Caco-2 (cell line): Measurements from ENCODE around the gene TATDN2. TPM values are rescaled to one million over a fixed set of nuclear protein-coding genes. Genes with fewer than 3 reads are reported as not detected.

ENCODE experiments used
- Bru-seq: library from RNA; stranded (reverse); fragments of 400-500 nt; gene quantifications from one replicate; lab custom pipeline; 2021; lab: Mats Ljungman, UMichigan
- BruChase-seq, 2 experiments: library from RNA; stranded (reverse); fragments of 400-500 nt; gene quantifications; one replicate each; lab custom pipeline; 2021; lab: Mats Ljungman, UMichigan
- BruUV-seq: library from RNA; stranded (reverse); fragments of 400-500 nt; replicated peaks from 2 replicates; lab custom pipeline; 2021; lab: Mats Ljungman, UMichigan
- CTCF ChIA-PET: fragments of 300-600 bp; sonication (Branson Sonifier 250); formaldehyde crosslinking; loops from one replicate; lab custom pipeline; 2022; ENCODE audit warnings: antibody characterized with exemption; lab: Charles Lee
- POLR2A ChIA-PET: fragments of 300-600 bp; sonication (Branson Sonifier 250); formaldehyde crosslinking; loops from one replicate; lab custom pipeline; 2022; ENCODE audit warnings: antibody characterized with exemption; lab: Charles Lee
- DNase-seq, 2 experiments: peaks; one replicate each; pipeline versions ENCODE4 v3.0.0 to v3.0.0-alpha.2; 2020 to 2022
- H3K27me3 ChIP-seq: replicated peaks from 2 replicates; pipeline ENCODE4 v1.6.0; 2011; ENCODE audit warnings: low read length; ENCODE audit not compliant: control insufficient read depth, insufficient read depth
- H3K36me3 ChIP-seq: 2 replicates; pipeline ENCODE4 v1.5.1; 2011; ENCODE audit warnings: low read length; ENCODE audit not compliant: control insufficient read depth, insufficient read depth
- H3K4me1 ChIP-seq: fragments of 250-450 bp; sonication (Bioruptor Pico); 2 replicates; pipeline ENCODE4 v1.5.1; 2020; ENCODE audit warnings: mild to moderate bottlenecking
- H3K4me3 ChIP-seq: 2 replicates; pipeline ENCODE4 v1.5.1; 2011; ENCODE audit warnings: low read depth, mild to moderate bottlenecking, control low read depth, low read length
- H3K9me3 ChIP-seq: fragments of 250-450 bp; sonication (Bioruptor Pico); 2 replicates; pipeline ENCODE4 v1.5.1; 2020; ENCODE audit warnings: mild to moderate bottlenecking, moderate library complexity
- H3K27ac Mint-ChIP-seq: one replicate; pipeline ENCODE4 v1.8.0; 2022; ENCODE audit warnings: mixed read lengths; ENCODE audit not compliant: unreplicated experiment
- H3K27me3 Mint-ChIP-seq: one replicate; pipeline ENCODE4 v1.8.0; 2022; ENCODE audit warnings: mixed read lengths; ENCODE audit not compliant: insufficient read depth, unreplicated experiment
- H3K36me3 Mint-ChIP-seq: one replicate; pipeline ENCODE4 v1.8.0; 2022; ENCODE audit warnings: mild to moderate bottlenecking, mixed read lengths; ENCODE audit not compliant: insufficient read depth, unreplicated experiment
- H3K4me1 Mint-ChIP-seq: one replicate; pipeline ENCODE4 v1.8.0; 2022; ENCODE audit warnings: low read depth, mixed read lengths; ENCODE audit not compliant: unreplicated experiment
- H3K4me3 Mint-ChIP-seq: one replicate; pipeline ENCODE4 v1.8.0; 2022; ENCODE audit warnings: mild to moderate bottlenecking, moderate library complexity, mixed read lengths; ENCODE audit not compliant: unreplicated experiment
- H3K9me3 Mint-ChIP-seq: one replicate; pipeline ENCODE4 v1.8.0; 2022; ENCODE audit warnings: mixed read lengths; ENCODE audit not compliant: unreplicated experiment
- intact Hi-C: fragments of 100-400 bp; cut with micrococcal nuclease; formaldehyde crosslinking; loops from one replicate; pipeline ENCODE4 v1.10.0; 2022; ENCODE audit not compliant: unreplicated experiment
- long read RNA-seq: library from polyadenylated mRNA; stranded (forward); transcript quantifications from one replicate; pipeline ENCODE4 v2.0.0, GENCODE V29; 2022
- total RNA-seq: library from RNA; stranded (reverse); gene quantifications from 2 replicates; pipeline ENCODE4 v1.2.3, GENCODE V29; 2022
- TF ChIP-seq, protein P1 (sequence below), 2 experiments: fragments of 200-600 bp in 1 of 2; IDR thresholded peaks; 1 replicate in 1 of 2; 2 replicates in 1 of 2; pipeline versions ENCODE4 v1.5.1 to v1.8.0; 2011 to 2022; ENCODE audit warnings: antibody characterized with exemption in 1 of 2, control low read depth in 1 of 2, inconsistent platforms in 1 of 2, low read depth in 1 of 2, low read length in 1 of 2, mild to moderate bottlenecking in 1 of 2, moderate library complexity in 1 of 2; ENCODE audit not compliant: insufficient read depth in 1 of 2, severe bottlenecking in 1 of 2, unreplicated experiment in 1 of 2

TATDN2 gene, protein sequence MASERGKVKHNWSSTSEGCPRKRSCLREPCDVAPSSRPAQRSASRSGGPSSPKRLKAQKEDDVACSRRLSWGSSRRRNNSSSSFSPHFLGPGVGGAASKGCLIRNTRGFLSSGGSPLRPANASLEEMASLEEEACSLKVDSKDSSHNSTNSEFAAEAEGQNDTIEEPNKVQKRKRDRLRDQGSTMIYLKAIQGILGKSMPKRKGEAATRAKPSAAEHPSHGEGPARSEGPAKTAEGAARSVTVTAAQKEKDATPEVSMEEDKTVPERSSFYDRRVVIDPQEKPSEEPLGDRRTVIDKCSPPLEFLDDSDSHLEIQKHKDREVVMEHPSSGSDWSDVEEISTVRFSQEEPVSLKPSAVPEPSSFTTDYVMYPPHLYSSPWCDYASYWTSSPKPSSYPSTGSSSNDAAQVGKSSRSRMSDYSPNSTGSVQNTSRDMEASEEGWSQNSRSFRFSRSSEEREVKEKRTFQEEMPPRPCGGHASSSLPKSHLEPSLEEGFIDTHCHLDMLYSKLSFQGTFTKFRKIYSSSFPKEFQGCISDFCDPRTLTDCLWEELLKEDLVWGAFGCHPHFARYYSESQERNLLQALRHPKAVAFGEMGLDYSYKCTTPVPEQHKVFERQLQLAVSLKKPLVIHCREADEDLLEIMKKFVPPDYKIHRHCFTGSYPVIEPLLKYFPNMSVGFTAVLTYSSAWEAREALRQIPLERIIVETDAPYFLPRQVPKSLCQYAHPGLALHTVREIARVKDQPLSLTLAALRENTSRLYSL
- total RNA-seq (29.3 and 32.1 TPM in 2 replicates), Bru-seq, nascent RNA (percentile 81 among the genes with signal in this experiment), BruChase-seq, experiment 1, labeled RNA remaining after a 2-hour chase (percentile 96 among the genes with signal in this experiment), BruChase-seq, experiment 2, labeled RNA remaining after a 6-hour chase (percentile 98 among the genes with signal in this experiment)
- long read RNA-seq, partial matches to known transcripts: 10 of 11 reads
- long read RNA-seq, other reads (novel, unspliced or antisense): 1 of 11 reads

DNA sequence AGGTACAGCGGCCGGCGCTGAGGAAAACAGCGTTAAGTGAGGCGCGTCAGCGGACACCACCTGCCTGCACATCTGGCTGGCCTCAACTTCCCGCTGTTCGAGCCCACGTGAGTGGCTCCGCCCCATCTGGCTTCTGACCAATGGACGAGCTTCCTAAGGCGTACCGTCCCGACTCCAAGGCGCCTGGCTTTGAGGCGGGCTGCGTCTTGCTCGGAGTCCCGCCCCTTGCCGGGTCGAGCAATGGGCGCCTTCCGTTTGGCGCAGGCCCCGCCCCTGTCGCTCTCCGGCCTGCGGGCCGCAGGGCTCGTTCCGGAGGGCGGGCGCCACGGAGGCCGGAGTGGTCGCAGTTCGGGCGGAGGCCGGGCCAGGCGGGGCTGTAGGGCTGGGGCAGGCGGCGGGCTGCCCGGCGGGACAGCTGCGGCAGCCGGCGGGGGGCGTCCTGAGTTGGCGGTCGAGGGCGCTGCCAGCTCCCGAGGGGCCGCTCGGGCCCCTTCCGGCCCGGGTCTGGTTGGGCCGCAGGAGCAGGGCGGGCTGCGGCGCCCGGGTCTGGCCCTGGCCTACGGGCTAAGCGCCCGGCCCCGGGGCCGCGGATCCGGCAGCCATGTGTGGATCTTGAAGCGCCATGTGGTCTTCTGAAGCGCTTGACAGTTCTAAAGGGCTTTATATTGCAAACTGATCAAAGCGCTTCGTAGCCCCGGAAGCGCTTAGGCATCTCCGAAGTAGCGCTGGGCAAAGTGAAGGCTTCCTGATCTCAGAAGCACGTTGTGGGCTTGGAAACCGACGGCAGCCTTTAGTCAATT lies at the start of gene TATDN2:
Gene TATDN2 (plus strand): TSS at position 276 of the 800 bp plus-strand sequence. CDS start 742 bp downstream, outside the sequence.
- intact Hi-C loops: loop anchor here (1.0 to 5.0 kb wide), 2 partner anchors 44 kb away; partner anchors contain the start of gene GHRL
- peak; percentile 95 to 97 for DNase-seq
- BruUV-seq: no TSS peak
- ChIA-PET CTCF (interaction anchor here (0.6 to 1.4 kb wide), 4 partner anchors 15 to 169 kb away, joined by 3 to 6 read pairs (median 4); no protein-coding TSS in a partner anchor), POLR2A (interaction anchor here (0.5 to 1.5 kb wide), 7 partner anchors 15 to 456 kb away, joined by 3 to 13 read pairs (median 5); partner anchors contain the start of genes ARPC4 and TADA3)
- peak within 1 kb of the TSS; percentile 92 for H3K4me3 Mint-ChIP-seq
- H3K27me3 ChIP-seq: no peaks in the 10 kb centered on the region
- peaks cover 10% of the 10 kb centered on the region for H3K9me3 Mint-ChIP-seq
- H3K27me3 Mint-ChIP-seq: no peaks in the 10 kb centered on the region
- no peaks in the 10 kb centered on the region; the same call in 1 of the 2 replicates for H3K36me3 ChIP-seq
- H3K4me1 Mint-ChIP-seq: peaks cover 5% of the 10 kb centered on the region
- peak within 1 kb of the TSS; percentile 92 for H3K27ac Mint-ChIP-seq
- H3K36me3 Mint-ChIP-seq: peaks cover 51% of the 10 kb centered on the region
- peaks cover 7% of the 10 kb centered on the region; the same call in 1 of the 2 replicates for H3K9me3 ChIP-seq
- TF ChIP-seq, protein P1, sequence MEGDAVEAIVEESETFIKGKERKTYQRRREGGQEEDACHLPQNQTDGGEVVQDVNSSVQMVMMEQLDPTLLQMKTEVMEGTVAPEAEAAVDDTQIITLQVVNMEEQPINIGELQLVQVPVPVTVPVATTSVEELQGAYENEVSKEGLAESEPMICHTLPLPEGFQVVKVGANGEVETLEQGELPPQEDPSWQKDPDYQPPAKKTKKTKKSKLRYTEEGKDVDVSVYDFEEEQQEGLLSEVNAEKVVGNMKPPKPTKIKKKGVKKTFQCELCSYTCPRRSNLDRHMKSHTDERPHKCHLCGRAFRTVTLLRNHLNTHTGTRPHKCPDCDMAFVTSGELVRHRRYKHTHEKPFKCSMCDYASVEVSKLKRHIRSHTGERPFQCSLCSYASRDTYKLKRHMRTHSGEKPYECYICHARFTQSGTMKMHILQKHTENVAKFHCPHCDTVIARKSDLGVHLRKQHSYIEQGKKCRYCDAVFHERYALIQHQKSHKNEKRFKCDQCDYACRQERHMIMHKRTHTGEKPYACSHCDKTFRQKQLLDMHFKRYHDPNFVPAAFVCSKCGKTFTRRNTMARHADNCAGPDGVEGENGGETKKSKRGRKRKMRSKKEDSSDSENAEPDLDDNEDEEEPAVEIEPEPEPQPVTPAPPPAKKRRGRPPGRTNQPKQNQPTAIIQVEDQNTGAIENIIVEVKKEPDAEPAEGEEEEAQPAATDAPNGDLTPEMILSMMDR (IDR thresholded peaks at IDR 0.05; ENCODE audit: insufficient read depth in 1 of 2, low read depth in 1 of 2, low read length in 1 of 2, severe bottlenecking in 1 of 2, unreplicated experiment in 1 of 2): no peak
- H3K4me1 ChIP-seq: peaks cover 12% of the 10 kb centered on the region; the same call in 1 of the 2 replicates
- H3K4me3 ChIP-seq: peak within 1 kb of the TSS; percentile 76

DNA sequence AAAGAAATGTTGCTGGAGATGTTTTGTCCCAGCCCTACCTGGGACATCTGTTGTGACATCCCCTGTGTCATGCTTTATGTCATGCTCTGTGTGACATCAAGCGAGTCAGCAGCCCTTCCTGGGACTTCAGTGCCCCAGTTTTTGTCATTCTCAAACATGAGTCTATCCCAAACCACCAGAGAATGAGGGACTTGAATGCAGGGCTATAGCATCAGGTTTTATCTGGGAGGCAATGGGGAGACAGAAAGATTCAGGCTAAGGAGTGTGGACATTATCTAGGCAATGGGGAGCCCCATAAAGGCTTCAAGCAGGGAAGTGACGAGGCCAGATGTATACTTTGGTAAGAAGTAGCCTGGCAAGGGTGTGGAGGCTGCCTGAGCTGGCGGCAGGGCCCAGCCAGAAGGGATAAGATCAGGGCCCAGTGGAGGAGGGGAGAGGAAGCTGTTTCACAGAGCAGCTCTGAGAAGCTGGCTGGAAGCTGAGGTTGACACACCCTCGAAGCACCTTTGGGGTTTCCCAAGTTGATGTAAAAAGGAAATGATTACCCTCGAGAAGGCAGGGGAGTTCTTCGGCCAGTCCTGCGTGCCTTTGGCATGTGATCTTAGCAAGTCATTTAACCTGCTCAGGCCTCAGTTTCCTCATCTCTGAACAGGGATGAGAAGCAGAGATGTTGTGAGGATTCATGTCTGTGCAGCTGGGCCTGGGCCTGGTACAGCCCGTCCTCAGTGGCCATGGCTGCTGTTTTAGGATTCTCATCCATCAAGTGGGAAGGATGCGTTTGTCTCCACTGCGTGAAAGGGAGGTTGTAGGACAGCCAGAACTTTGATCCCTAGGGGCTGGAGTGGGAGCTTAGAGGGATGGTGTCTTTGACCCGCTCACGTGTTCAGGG lies 49.3 kb upstream of the TATDN2 start:
- H3K4me1 ChIP-seq: peaks cover 44% of the 10 kb centered on the region
- intact Hi-C loops: no loop called here
- ChIA-PET CTCF (no interaction called here), POLR2A (no interaction called here)
- Mint-ChIP-seq H3K27me3 (no peaks in the 10 kb centered on the region), H3K4me1 (peaks cover 31% of the 10 kb centered on the region), H3K27ac (peak overlapping the region; percentile 73), H3K36me3 (peaks cover 18% of the 10 kb centered on the region), H3K9me3 (no peaks in the 10 kb centered on the region), H3K4me3 (no peak overlapping the region)
- no TSS peak for BruUV-seq
- TF ChIP-seq, protein P1 (IDR thresholded peaks at IDR 0.05; ENCODE audit: insufficient read depth in 1 of 2, low read depth in 1 of 2, low read length in 1 of 2, severe bottlenecking in 1 of 2, unreplicated experiment in 1 of 2): no peak
- H3K4me3 ChIP-seq: no peak overlapping the region
- DNase-seq: no peak
- H3K27me3 ChIP-seq: no peaks in the 10 kb centered on the region
- peaks cover 1% of the 10 kb centered on the region for H3K36me3 ChIP-seq
- H3K9me3 ChIP-seq: no peaks in the 10 kb centered on the region
